Endometrium (tissue), 2 donors: ENCODE results near the gene HOXB13.

ENCODE experiments used
- FAIRE-seq: peaks from 2 replicates; lab custom pipeline; 2012; peaks lifted over from hg19 to GRCh38; lab: Jason Lieb, UNC
- donor health status: control.
- donor health status: control.

The HOXB13 gene

DNA sequence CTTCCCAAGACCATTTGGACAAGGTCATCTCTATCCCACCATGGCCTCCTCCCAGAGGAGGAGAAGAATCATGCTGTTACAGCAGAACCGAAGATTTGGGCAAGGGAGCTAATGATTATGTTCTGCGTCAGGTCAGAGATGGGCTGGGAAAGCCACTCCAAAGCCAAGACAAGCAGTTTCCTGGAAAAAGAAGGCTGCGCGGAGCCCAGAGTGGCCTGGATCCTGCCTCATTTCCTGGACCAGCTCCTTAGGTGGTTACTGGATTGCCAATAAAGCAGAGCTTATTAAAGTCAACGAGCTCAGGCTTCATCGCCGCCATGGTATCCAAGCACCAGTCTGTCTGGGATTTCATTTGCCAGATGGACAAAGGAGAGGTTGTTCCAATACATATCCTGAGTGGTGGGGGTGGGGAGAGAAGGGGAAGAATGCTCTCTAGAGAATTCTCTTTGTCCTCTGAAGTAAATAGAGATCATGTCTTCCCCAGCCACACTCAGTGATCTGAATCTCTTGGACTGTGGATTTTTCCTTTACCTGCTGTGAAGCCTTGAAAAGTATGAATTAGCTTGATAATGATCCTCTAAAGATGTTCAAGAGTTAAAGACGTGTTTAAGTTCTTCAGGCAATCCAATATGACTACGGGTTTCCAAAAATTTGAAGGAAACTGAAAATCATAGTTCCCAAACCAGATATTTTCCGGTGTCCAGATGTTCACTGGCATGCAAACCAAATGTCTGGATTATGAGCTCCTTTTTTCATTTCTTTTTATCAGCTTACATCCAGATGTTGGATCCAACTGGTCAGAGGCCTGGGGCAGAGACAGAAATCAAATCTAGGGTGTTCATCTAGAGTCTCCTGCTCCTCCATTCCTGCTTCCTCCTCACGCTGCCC is 23.9 kb downstream of the HOXB13 start:
- no peak for FAIRE-seq

DNA sequence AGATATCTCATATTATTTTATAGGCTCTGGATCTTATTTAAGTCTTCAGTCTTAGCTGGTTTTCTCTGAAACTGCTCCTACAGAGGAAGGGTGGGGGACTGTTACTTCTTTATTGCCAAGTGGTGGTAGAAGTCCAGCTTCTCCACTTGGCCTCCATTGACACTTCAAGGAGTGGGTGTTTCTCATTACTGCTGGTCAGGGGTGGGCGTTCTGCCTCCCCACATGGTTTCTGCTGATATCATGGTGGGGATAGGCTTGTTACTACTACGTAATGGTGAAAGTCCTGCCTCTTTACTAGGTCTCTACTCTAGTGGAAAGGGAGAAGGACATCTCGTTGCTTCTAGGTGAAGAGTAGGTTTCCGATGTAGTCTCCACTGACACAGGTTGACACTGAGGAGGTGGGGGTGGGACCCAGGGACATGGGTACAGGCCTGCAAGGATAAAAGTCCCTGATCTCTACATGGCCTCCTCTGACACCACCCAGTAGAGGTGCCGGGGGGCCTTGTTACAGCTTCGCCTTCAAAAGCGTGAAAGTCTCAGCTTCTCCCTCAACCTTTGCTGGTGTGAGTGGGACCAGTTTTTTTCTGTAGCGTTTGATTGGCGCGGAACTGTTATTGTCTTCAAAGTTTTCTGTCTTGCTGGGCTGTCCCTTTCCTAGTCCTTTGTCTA is 26.6 kb downstream of the HOXB13 start:
- FAIRE-seq = no peak

DNA sequence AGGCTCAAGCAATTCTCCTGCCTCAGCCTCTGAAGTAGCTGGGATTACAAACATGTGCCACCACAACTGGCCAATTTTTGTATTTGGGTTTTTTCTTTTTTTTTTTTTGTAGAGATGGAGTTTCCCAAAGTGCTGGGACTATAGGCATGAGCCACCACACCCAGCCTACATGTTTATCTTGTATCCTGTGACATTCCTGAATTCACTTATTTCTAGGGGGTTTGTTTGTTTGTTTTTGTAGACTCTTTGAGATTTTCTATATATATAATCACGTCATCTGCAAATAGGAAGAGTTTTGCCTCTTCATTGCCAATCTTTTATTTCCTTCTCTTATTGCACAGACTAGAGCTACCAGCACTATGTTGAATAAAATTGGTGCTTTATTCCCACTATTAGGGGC is 35.4 kb downstream of the HOXB13 start:
- no peak for FAIRE-seq

DNA sequence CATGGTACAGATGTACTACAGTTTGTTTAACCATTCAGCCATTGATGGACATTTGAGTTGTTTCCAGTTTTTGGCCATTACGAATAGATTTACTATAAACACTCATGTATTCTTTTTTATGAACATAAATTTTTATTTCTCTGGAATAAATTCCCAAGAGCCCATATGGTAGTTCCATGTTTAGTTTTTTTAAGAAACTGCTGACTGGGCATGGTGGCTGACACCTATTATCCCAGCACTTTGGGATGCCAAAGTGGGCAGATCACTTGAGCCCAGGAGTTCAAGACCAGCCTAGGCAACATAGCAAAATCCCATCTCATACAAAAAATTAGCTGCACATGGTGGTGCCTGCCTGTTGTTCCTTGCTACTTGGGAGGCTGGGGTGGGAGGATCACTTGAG is 36.5 kb downstream of the HOXB13 start:
- no peak for FAIRE-seq

DNA sequence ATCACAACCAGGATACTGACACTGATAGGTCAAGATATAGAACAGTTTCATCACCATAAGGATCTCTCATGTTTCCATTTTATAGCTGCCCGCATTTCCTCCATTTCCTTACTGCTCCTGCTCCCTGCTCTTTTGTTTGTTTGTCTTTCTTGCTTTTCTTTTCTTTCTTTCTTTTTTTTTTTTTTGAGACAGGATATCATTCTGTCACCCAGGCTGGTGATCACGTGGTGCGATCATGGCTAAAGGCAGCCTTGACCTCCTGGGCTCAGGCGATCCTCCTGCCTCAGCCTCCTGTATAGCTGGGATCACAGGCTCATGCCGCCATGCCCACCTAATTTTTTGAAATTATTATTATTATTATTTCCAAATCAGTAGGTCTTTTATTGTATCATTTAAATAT is 37.9 kb downstream of the HOXB13 start:
- no peak for FAIRE-seq

DNA sequence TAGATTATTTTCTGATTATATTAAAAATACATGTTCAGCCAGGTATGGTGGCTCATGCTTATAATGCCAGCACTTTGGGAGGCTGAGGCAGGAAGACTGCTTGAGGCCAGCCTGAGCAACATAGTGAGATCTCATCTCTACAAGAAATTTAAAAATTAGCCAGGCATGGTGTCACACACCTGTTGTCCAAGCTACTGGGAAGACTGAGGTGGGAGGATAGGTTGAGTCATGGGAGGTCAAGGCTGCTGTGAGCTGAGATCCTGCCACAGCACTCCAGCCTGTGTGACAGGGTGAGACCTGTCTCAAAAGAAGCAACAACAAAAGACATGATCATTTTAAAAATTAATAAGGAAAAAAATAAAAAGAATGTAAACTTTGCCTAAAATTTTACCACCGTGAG is 46.9 kb downstream of the HOXB13 start:
- FAIRE-seq = no peak

DNA sequence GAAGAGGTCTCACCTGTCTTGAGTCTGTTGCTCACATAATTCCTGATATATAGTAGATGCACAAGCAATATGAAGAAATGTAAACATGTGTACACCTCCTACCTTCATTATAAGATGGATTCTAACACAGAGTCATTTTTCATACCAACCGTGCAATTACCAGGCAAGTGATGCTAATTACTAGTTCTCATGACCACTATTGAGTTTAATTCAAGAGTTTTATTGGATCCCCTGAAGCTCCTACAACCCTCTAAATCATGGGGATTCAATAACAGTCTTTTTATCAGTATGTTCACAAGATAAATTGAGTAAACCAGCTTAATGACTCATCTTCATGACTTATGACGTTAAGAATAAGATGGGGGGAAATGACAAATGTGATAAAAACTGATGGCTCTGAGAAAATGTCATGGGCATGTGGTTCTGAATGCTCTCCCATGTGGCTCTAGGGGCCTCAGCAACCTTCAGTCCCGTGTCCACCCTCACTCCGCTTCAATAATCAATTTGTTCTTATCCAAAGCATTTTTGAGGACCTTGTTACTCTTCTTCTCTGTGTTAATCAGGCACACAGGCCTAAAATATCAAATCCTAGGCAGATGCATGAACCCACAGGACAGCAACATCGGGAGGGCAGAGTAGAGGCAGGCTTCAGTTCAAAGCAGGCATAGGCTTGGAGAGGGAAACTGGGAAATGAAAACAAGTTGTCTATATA is 49.0 kb downstream of the HOXB13 start:
- FAIRE-seq = no peak

DNA sequence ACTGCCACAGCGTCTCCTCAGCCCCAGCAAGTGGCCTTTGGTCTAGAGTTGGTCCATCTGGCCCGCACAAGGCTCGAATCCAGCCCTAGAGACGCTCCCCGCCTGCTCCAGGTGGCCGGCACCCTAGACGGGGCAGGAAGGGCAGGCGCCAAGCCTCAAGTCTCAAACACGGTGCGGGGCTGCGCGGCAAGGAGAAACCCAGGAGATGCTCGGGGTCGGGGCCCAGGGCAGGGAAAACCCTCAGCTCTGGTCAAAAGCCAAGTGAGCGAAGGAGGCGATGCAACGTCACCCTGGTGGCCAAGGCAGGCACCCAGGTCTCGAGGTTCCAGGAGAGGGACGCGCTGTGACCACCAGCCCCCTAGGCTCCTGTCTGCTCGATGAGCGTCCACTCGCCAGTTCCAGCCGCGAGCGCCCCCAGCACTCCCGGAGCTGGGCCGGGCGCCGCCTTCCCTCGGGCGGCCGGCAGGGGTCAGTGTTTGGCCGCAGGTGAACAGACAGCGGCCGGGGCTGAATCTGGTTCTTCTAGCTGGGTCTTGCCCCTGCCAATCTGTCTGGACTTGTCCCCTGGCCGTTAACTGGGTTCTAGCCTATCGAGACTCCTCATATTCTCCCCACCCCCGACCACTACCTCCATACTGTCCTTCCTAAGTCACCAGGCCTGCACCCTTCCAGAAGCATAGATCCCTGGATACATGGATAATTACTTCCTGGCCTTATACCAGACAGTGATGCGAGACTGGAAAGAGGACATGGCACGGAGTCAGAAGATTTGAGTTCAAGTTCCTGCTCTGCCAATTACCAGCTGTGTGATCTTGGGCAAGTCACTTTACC is 50.2 kb downstream of the HOXB13 start:
- no peak for FAIRE-seq

DNA sequence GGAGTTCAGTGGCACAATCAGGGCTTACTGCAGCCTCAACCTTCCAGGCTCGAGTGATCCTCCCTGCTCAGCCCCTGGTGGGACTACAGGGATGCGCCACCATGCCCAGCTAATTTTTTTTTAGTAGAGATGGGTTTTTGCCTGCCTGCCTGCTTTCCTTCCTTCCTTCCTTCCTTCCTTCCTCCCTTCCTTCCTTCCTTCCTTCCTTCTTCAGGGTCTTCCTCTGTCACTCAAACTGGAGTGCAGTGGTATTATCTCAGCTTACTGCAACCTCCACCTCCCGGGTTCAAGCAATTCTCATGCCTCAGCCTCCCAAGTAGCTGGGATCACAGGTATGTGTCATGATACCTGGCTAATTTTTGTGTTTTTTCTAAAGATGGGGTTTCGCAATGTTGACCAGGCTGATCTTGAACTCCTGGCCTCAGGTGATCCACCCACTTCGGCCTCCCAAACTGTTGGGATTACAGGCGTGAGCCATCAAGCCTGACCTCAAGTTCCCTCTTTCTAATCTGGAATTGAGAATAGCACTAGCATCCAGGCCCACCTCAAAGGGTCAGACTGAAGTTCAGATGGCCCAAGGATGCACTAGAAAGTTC is 51.5 kb downstream of the HOXB13 start:
- no peak for FAIRE-seq
